Measurements from ENCODE around the gene FHOD3.

Gene FHOD3

DNA sequence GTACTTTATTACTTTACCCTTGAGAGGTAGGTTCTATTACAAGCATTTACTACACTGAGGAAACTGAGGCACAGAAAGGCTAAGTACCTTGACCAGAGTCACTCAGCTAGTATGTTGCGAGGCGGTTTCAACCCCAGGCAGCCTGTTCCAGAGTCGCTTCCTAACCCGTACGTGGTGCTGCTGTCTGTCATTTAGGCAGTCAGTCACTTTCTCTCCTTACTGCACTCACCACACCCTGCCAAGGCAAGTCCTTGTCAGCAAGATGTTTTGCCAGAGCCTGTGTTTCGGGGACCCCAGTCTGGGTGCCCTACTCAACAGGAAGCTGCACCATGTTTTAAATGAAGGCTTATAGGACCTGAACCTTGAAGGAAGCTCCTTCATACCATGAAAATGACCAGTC, 356.4 kb downstream of the FHOD3 start:
- Mint-ChIP-seq H3K4me1 (ENCODE audit: low read depth) (no peaks in the 10 kb centered on the region), H3K36me3 (no peaks in the 10 kb centered on the region), H3K27ac (no peak overlapping the region), H3K27me3 (peaks cover 4% of the 10 kb centered on the region), H3K4me3 (no peak overlapping the region), H3K9me3 (ENCODE audit: low read depth) (no peaks in the 10 kb centered on the region)

DNA sequence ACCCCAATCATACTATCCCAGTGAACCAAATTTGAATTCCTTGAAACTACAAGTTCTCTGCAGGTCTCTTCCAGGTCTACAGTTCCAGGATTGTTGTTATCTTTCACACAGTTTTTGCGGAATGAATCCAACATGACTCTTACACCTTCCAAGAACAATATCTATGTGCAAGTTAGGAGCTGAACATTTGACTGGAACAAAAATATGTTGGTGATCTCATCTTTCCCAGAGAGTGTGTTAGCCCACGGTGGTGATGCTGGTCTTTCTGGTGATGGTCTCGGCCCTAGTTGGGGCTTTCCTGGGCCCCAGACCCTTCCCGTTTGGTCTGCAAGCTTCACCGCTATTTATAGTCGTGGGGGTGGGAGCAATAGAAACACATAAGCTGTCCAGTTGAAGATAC, 357.6 kb downstream of the FHOD3 start:
- Mint-ChIP-seq H3K4me3 (no peak overlapping the region), H3K27me3 (peaks cover 4% of the 10 kb centered on the region)

DNA sequence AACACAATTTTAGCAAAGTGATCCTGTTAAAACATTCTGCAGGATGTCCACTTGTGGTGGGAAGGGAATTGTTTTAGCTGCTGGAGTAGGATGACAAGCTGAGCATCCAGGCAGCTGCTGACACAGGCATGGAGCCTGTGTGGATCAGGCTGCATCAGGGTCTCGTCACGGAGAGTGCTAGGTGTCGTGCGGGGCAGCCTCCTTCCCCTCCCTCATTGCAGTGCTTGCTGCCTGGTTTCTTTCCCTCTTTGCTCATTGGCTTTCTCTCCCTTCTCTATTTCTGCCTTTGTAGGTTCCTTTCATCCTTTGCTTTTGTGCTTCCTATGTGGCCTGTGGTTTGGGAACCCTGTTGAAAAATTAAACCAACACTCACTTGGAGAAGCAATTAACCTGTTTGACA, 358.4 kb downstream of the FHOD3 start:
- H3K27me3 Mint-ChIP-seq: peaks cover 4% of the 10 kb centered on the region
- H3K36me3 Mint-ChIP-seq: no peaks in the 10 kb centered on the region
- H3K9me3 Mint-ChIP-seq (ENCODE audit: low read depth): no peaks in the 10 kb centered on the region
- H3K4me3 Mint-ChIP-seq: no peak overlapping the region
- no peak overlapping the region for H3K27ac Mint-ChIP-seq
- no peaks in the 10 kb centered on the region for H3K4me1 Mint-ChIP-seq (ENCODE audit: low read depth)

More for the DNA sequence above, 357.6 kb downstream of the FHOD3 start:
- no peaks in the 10 kb centered on the region for H3K9me3 Mint-ChIP-seq (ENCODE audit: low read depth)
- H3K27ac Mint-ChIP-seq: no peak overlapping the region
- no peaks in the 10 kb centered on the region for H3K4me1 Mint-ChIP-seq (ENCODE audit: low read depth)
- H3K36me3 Mint-ChIP-seq: no peaks in the 10 kb centered on the region

DNA sequence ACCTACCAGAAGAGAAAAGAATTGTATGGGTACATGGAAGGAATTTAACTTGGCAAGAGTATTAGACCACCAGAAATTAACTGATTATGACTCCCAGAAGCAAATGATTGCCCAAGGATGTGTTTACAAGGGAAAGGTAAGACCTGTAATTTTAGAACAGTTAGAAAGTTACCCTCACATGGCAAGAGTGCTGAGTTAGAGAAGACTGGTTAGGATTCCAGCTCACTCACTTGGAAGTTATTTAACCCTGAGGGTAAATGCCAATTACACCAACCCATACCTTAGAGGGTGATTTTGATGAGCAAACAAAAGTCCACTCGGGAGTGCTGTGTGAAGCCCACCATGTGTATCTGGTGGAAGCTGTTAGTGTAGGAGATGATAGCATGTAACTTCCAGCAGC, 361.1 kb downstream of the FHOD3 start:
- Mint-ChIP-seq H3K27me3 (peaks cover 1% of the 10 kb centered on the region), H3K27ac (no peak overlapping the region), H3K9me3 (ENCODE audit: low read depth) (no peaks in the 10 kb centered on the region), H3K4me3 (no peak overlapping the region), H3K36me3 (no peaks in the 10 kb centered on the region), H3K4me1 (ENCODE audit: low read depth) (no peaks in the 10 kb centered on the region)

DNA sequence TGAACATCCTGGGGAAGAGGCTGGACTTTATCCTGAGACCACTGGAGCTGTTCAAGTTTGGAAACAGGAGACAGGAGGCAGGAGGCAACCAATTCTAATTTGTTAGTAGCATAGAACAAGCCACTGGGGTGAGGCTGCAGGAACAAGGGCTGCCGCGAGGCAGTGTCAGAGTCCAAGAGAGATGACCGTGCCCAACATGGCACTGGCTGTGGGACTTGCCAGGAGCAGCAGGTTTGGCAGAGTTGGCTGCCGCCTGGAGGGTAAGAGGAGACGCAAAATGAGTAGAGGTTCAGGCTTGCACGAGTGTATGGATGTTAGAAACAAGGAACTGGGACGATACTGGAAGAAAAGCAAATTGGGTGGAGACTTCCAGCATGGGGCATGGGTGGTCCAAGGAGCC, 362.8 kb downstream of the FHOD3 start:
- H3K27ac Mint-ChIP-seq: no peak overlapping the region
- no peak overlapping the region for H3K4me3 Mint-ChIP-seq
- H3K9me3 Mint-ChIP-seq (ENCODE audit: low read depth): no peaks in the 10 kb centered on the region
- H3K27me3 Mint-ChIP-seq: peaks cover 2% of the 10 kb centered on the region
- H3K4me1 Mint-ChIP-seq (ENCODE audit: low read depth): no peaks in the 10 kb centered on the region
- no peaks in the 10 kb centered on the region for H3K36me3 Mint-ChIP-seq

DNA sequence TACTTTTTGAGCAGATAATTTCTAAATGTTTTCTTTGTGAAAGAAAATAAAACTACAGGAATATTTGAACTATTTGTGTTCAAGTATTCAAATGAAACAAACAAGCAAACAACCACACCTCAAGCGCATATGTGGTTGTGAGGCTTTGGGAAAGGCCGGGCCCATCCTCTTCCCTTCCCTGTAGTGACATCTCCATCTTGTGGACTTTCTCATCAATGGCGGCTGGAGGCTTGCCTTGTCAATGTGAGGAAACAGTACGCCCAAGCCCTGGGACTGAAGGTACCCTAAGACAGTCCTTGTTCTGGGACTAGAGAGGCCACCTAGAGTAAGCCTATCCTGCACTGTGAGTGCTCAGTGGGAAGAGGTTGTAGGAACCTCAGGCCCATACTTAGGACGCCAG, 364.5 kb downstream of the FHOD3 start:
- Mint-ChIP-seq H3K4me1 (ENCODE audit: low read depth) (no peaks in the 10 kb centered on the region), H3K36me3 (no peaks in the 10 kb centered on the region), H3K4me3 (no peak overlapping the region), H3K9me3 (ENCODE audit: low read depth) (no peaks in the 10 kb centered on the region), H3K27me3 (peaks cover 5% of the 10 kb centered on the region), H3K27ac (no peak overlapping the region)

DNA sequence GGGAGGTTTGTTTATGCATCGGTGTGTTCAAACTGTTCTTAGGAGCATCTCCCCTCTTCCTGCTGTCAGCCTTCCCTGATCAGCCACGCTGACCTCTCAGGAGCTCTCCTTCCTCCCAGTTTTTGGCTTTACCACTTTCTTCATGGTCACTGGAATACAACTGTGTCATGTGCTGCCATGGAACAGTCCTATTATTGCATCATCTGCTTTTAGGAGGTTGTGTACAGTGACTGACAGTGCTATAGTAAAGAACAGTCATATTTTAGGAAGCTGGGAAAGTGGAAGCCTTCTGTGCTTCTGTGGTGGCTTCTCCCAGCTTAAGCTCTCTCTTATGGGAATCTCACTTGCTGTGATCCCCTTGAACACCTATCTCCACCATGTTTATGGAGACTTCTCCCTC, 365.8 kb downstream of the FHOD3 start:
- Mint-ChIP-seq H3K27me3 (peaks cover 5% of the 10 kb centered on the region), H3K9me3 (ENCODE audit: low read depth) (no peaks in the 10 kb centered on the region), H3K27ac (no peak overlapping the region), H3K36me3 (no peaks in the 10 kb centered on the region), H3K4me3 (no peak overlapping the region), H3K4me1 (ENCODE audit: low read depth) (no peaks in the 10 kb centered on the region)

DNA sequence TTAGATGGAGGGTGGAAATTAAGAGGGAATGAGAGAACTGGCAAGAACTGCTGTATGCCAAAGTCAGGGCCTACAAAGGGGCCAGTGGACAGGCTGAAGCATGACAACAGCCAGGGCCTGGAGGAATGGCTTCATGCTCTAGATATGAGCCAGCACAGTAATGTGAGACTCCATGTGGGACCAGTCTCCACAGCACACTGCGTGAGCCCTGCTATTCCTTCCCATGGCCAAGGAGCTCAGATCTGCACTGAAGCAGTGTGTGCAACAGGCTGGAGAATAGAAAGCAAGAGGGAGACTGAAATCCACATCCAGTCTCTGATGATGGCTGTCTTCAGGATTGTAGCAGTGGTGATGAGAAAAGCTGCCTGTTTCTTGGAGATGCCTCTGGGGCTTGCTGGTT, 368.4 kb downstream of the FHOD3 start:
- Mint-ChIP-seq H3K4me1 (ENCODE audit: low read depth) (no peaks in the 10 kb centered on the region), H3K27ac (no peak overlapping the region), H3K9me3 (ENCODE audit: low read depth) (no peaks in the 10 kb centered on the region), H3K4me3 (no peak overlapping the region), H3K27me3 (peaks cover 9% of the 10 kb centered on the region), H3K36me3 (no peaks in the 10 kb centered on the region)

DNA sequence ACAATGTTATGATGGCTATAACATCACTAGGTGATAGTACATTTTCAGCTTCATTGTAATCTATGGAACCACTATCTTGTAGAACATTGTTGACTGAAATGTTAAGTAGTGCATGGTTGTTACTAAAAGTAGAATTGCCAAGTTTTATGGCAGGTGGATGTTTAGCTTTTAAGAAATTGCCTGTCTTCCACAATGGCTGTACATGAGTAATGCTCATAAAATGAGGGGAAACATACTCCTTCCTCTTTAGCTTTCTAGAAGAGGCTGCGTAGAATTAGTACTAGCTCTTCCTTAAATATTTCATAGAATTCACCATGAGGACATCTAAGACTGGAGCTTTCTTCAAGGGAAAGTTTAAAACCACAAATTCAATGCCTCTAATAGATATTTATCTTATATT, 370.3 kb downstream of the FHOD3 start:
- H3K27me3 Mint-ChIP-seq: peaks cover 15% of the 10 kb centered on the region
- no peaks in the 10 kb centered on the region for H3K36me3 Mint-ChIP-seq
- H3K4me1 Mint-ChIP-seq (ENCODE audit: low read depth): peaks cover under 1% of the 10 kb centered on the region
- H3K4me3 Mint-ChIP-seq: no peak overlapping the region
- H3K27ac Mint-ChIP-seq: no peak overlapping the region
- H3K9me3 Mint-ChIP-seq (ENCODE audit: low read depth): no peaks in the 10 kb centered on the region

DNA sequence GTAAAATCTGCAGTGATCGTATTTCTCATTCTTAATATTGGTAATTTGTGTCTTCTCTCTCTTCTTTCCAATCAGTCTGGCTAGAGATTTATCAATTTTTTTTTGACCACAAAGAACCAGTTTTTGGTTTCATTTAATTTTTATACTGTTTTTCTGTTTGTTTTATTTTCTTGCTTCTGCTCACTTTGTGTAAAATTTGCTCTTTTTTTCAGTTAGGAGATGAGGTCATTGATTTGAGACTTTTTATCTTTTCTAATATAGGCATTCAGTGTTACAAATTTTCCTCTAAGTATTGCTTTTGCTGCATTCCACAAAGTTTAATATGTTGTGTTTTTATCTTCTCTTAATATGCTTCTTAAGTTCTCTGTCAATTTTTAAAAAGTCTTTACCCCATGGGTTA, 370.8 kb downstream of the FHOD3 start:
- H3K4me3 Mint-ChIP-seq: no peak overlapping the region
- H3K36me3 Mint-ChIP-seq: no peaks in the 10 kb centered on the region
- peaks cover 4% of the 10 kb centered on the region for H3K4me1 Mint-ChIP-seq (ENCODE audit: low read depth)
- H3K27me3 Mint-ChIP-seq: peaks cover 17% of the 10 kb centered on the region
- H3K27ac Mint-ChIP-seq: no peak overlapping the region
- H3K9me3 Mint-ChIP-seq (ENCODE audit: low read depth): no peaks in the 10 kb centered on the region

DNA sequence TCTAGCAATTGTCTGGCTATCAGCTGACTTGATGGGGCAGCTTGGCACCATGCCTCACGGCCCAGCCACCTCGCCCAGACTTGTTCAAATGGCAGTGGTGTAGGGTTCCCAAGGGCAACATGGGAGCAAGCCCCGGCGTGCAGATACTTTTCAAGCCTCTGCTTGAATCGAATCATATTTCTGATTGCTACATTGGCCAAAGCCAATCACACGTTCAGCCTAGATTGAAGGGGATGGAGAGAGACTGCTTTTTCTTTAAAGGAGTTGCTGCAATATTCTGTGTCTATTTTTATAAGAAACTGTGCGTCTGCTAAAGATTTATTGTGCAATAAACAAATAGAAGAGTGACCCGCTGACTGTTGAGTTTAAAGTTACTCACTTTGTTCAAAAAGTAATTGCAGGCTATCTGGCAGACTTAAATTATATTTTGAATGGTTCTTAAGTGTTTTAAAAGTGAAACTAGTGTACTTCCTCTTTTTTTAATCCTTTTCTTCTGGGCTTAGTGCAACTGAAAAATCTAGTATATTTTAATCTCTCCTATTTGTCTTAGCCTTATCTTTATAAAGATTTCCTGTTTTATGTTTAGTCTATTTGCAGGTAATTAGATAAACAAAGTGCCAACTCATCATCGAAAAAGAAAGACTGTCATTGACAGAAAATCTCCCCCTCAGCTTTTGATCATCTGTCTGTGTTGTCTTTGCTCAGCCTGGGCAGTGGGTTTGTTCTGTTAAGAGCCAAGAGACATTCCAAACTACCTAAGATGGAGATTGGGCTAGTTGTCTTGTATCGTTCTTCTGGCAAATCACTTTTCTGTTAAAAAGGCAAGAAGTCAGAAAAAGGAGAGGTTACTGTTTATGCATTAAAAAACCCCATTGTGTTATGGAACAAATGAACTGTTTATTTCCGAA, 375.2 kb downstream of the FHOD3 start:
- Mint-ChIP-seq H3K36me3 (no peaks in the 10 kb centered on the region), H3K27ac (no peak overlapping the region), H3K4me1 (ENCODE audit: low read depth) (peaks cover 4% of the 10 kb centered on the region), H3K27me3 (peaks cover 15% of the 10 kb centered on the region), H3K9me3 (ENCODE audit: low read depth) (peaks cover 8% of the 10 kb centered on the region), H3K4me3 (no peak overlapping the region)

DNA sequence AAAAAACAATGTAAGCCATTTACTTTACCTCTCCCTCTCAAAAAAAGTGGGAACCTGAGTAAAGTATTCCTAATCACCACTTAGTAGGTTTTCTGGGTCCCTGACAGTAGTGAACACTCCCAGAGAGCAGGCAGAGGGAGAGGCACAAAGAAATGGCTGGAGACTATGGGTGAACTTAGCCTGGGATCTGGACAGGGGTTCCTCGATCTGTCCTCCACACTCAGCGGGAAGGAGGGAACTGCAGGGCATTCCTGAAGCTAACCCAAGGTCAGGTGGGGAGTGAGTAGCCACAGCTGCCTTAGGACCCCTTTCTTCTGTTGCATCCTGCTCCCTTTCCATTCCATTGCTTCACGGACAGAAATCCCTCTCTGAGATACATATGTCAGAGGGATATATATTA, 375.9 kb downstream of the FHOD3 start:
- Mint-ChIP-seq H3K27me3 (peaks cover 15% of the 10 kb centered on the region), H3K4me1 (ENCODE audit: low read depth) (peaks cover 4% of the 10 kb centered on the region), H3K4me3 (no peak overlapping the region), H3K36me3 (no peaks in the 10 kb centered on the region), H3K9me3 (ENCODE audit: low read depth) (peaks cover 8% of the 10 kb centered on the region), H3K27ac (no peak overlapping the region)

DNA sequence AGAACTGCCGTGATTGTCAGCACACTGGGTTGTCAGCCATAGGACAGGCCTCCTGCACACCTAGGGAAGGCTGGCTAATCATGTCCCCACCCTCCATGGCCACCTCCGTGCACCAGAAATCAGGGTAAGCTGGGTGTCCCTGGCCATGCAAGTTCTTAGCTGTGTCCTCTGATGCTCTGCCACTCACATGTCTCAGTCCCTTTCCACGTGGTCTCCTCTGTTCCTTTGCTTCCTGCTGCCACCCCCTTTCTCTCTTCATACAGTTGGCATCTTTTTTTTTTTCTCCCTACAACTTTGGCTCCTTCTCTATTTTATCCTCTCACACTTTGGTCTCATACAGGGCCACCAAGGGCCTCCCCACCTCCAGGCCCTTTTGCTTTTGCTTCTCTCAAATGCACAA, 377.6 kb downstream of the FHOD3 start:
- H3K27ac Mint-ChIP-seq: no peak overlapping the region
- peaks cover 15% of the 10 kb centered on the region for H3K27me3 Mint-ChIP-seq
- H3K4me1 Mint-ChIP-seq (ENCODE audit: low read depth): peaks cover 4% of the 10 kb centered on the region
- H3K9me3 Mint-ChIP-seq (ENCODE audit: low read depth): peaks cover 8% of the 10 kb centered on the region
- no peak overlapping the region for H3K4me3 Mint-ChIP-seq
- no peaks in the 10 kb centered on the region for H3K36me3 Mint-ChIP-seq

DNA sequence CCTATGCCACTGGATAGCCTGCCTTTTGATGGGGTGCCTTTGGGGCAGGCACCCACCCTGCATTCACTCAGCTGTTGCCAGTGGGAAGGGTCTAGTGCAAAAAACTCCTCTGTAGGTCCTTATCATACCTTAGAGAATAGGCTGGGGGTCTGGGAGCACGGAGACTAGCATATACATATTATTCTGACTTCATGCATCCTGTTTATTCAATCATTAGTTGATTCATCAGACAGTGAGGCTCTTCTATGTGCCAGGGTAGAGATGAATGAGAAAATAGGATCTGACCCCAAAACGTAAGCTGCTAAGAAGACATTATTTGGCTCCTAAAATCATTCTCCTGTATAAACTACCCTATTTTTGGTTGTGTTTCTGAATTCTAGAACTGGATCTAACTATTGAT, 378.0 kb downstream of the FHOD3 start:
- Mint-ChIP-seq H3K36me3 (no peaks in the 10 kb centered on the region), H3K4me3 (no peak overlapping the region), H3K4me1 (ENCODE audit: low read depth) (peaks cover 4% of the 10 kb centered on the region), H3K9me3 (ENCODE audit: low read depth) (peaks cover 8% of the 10 kb centered on the region), H3K27ac (no peak overlapping the region), H3K27me3 (peaks cover 16% of the 10 kb centered on the region)

DNA sequence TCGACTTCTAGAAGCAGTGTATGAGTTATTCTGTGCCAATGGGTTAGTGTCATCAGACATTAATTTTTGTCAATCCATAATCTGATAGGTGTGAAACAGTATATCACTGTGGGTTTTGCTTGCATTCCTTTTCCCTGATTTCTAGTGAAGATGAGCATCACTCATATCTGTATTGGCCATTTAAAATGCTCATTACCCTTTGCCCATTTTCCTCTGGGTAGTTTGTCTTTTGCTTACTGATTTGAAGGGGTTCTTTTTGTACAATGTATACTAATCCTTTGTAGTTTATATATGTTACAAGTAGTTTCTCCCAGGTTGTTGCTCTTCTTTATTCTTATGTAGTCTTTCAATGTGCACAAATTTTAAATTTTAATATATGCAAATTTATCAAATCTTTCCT, 379.1 kb downstream of the FHOD3 start:
- Mint-ChIP-seq H3K27ac (no peak overlapping the region), H3K9me3 (ENCODE audit: low read depth) (peaks cover 8% of the 10 kb centered on the region), H3K4me3 (no peak overlapping the region), H3K27me3 (peaks cover 15% of the 10 kb centered on the region), H3K4me1 (ENCODE audit: low read depth) (peaks cover 4% of the 10 kb centered on the region), H3K36me3 (no peaks in the 10 kb centered on the region)

DNA sequence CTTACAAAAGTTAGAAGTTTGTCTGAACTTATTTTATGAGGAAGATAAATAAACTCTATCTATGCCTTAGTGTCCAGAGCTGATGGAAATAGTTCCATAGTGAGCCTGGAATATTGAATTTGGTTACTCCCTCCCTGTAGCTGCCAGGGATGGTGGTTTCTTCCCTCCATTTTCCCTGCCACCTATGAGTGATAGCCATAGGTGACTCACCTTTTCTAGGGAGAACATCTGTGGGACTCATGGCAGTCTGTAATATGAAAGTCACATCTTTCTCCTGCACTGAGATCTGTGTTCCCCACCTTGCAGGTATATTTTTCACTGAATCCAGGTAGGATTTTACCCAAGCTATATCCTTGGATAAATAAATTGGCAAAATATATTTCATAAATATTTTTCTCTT, 382.5 kb downstream of the FHOD3 start:
- Mint-ChIP-seq H3K27ac (no peak overlapping the region), H3K27me3 (peaks cover 16% of the 10 kb centered on the region), H3K4me1 (ENCODE audit: low read depth) (no peaks in the 10 kb centered on the region), H3K4me3 (no peak overlapping the region), H3K9me3 (ENCODE audit: low read depth) (peaks cover 8% of the 10 kb centered on the region), H3K36me3 (no peaks in the 10 kb centered on the region)
